HG03571 (cell line): ENCODE measurements around the gene HM13.
"Not testable (repeated sequence)": the region's sequence is repeated elsewhere in the genome, so short reads cannot be mapped to it uniquely, and the experiment has no call there.

Experiments used
- ATAC-seq: cut with Tn5 transposase; IDR thresholded peaks from one replicate; pipeline ENCODE4 v1.9.1; 2021; ENCODE audit not compliant: unreplicated experiment

The HM13 gene

DNA sequence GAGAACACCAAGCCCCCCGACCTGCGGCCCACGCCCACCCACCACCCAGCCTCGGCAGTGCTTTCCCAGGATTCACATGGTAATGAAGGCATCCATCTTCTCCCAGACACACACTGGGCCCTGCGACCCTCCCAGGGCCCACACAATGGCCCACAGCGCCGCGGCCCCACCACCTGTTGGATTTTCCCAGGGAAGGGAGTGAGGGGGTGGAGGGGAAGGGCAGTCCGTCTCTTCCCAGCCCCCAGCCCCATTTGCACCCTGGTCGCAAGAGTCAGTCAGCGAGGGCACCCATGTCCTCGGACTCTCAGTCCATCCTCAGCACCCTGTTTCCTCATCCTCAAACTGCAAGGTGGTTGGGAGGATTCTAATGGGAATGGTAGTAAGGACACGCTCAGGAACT lies 67.1 kb downstream of the HM13 start:
- no peak for ATAC-seq

GRCh38 chr20:31587545-31588389 lies 73.5 kb downstream of the HM13 start:
- ATAC-seq, result no peak

DNA sequence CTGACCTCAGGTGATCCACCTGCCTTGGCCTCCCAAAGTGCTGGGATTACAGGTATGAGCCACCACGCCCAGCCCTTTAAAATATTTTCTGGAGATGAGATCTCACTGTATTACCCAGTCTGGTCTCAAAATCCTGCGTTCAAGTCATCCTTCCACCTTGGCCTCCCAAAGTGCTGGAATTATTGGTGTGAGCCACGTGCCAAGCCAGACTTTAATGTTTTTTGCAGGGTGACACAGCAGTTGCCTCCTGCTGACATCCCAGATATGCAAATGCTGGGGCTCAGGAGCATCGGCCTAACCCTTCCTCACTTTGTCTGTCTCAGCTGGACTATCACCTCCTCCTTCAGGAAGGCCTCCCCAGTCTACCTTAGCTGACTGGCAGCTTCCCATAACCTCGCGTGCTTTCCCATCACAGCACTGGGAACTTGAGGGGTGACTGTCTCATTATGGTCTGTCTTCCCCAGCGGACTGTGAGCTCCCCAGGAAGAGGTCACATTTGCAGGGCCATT lies 76.5 kb downstream of the HM13 start:
- ATAC-seq, result no peak

DNA sequence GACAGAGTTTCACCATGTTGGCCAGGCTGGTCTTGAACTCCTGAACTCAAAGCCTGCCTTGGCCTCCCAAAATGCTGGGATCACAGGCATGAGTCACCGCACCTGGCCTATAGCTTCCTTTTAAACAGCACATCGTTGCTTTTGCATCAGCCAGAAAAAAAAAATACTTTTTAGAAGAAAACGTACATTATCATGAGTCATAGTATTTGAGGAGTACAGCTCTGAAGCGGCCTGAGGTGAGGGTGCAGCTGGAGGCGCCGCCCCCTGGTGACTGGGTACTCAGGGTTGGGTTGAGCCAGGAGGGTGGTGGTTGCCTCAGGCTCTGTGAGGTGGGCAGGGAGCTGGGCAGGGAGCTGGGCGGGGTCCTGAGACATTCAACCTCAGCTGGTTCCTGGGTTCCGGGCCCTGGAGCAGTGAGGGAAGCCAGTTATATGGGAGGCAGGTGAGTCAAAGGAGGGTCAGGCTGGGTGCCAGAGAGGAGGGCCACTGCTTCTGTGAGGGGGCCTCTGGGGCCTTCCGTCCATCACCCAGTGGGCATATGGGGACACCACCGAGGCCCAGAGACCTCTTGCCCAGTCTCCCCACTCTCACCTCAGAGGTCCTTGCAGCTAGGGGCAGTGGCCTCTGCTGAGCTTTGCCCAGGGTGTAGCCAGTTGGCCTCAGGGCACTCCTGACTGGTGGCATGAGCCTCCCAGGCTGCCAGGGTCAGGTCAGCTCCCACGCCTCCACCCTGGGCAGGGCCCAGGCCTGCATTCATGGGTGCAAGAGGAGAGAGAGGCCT lies 79.2 kb downstream of the HM13 start:
- ATAC-seq, result no peak

GRCh38 chr20:31594002-31594557 lies 79.8 kb downstream of the HM13 start:
- ATAC-seq, result no peak

GRCh38 chr20:31594558-31595379 lies 80.5 kb downstream of the HM13 start:
- ATAC-seq, result no peak

- no peak for ATAC-seq
Observed at GRCh38 chr20:31595380-31595653, 81.1 kb downstream of the HM13 start.

- ATAC-seq, result no peak
Observed at GRCh38 chr20:31595654-31596411, 81.6 kb downstream of the HM13 start.

- ATAC-seq, result not testable (repeated sequence)
Observed at GRCh38 chr20:31596412-31596715, 82.1 kb downstream of the HM13 start.

- ATAC-seq, result no peak
Observed at GRCh38 chr20:31596831-31597480, 82.7 kb downstream of the HM13 start.

DNA sequence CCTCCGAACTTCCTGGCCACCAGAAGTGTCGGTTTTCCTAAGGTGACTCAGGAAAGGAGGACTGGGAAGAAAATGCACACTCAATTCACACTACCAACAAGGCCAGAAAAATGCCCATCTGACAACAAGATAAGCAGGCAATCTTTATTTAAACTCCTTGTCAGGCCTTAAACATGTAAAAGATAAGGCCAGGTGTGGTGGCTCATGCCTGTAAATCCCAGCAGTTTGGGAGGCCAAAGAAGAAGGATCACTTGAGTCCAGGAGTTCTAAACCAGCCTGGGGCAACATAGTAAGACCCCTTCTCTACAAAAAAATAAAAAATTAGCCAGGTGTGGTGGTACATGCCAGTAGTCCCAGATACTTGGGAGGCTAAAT lies 83.2 kb downstream of the HM13 start:
- ATAC-seq, result no peak

DNA sequence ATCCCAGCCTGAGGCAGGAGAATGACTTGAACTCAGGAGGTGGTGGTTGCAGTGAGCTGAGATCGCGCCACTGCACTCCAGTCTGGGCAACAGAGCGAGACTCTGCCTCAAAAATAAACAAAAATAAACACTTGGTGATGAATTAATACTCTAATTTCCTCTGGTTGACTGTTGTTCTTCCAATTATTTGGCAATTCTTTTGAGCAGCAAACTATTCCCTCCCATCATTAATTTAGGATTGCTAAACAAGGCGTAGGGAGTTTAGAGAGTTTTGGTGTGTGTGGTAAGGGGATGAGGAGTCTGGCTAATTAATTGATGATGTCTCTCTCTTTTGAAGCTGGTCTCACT lies 88.2 kb downstream of the HM13 start:
- ATAC-seq, result no peak

DNA sequence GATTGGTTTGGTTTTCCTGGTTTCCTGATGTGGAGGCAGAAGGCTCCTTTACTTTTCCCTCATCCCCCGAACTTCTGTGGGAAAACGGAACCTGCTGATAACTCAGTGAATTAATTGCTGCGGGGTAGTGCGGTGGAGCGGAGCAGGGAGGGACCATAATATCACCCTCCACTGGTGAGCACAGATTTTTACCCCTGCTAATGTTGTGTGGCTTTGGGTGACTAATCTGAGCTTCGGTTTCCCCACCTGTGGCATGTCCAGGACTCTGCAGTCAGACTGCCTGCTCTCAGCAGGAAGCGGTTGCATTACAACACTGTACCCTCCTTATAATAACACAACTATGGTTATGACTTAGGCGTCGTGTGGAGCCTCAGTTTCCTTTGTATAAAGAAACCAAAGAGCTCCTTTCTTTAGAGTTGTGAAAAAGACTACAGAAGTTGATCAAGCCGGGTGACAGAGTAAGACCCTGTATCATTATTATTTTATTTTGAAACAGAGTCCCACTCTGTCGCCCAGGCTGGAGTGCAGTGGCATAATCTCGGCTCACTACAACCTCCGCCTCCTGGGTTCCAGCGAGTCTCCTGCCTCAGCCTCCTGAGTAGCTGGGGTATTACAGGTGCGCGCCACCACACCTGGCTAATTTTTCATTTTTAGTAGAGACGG lies 88.7 kb downstream of the HM13 start:
- ATAC-seq, result peak; percentile 68

DNA sequence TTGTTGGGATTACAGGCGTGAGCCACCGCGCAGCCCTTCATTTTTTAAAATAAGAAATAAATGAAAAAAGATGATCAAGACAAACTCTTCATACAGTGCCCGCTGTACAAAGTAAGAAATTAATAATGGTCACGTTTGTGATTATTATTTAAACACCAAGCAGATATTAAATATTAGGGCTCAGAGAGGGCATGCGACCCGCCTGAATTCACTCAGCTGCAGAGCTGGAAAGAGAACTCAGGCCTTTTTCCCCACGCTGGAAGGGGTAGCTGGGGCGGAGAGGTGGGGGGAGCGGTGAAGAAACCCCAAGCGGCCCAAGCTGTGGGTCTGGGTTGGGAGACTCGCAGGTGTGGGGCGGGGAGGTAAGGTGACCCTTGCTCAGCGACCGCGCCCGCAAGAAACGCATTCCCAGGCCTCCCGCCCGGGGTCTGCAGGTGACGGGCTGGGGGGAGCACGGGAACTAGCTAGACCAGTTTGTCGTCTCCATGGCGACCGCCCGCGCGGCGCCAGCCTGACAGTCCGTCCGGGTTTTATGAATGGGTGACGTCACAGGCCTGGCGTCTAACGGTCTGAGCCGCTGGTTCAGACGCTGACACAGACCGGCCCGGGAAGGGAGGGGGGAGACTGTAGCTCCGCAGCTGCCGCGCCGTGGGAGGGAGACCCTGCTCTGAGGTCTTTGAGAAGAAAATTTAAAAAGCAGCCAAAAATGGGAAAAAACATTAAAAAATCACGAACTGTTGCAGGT lies 89.8 kb downstream of the HM13 start:
- ATAC-seq, result no peak

- ATAC-seq, result no peak
Observed at GRCh38 chr20:31604567-31605030, 90.4 kb downstream of the HM13 start.

- ATAC-seq, result peak; percentile 79
Observed at GRCh38 chr20:31605031-31605901, 91.0 kb downstream of the HM13 start, which contains the start of gene ID1. TSS of gene ID1 (plus strand) at chr20:31605289. CDS start at chr20:31605388, 99 bp downstream.

GRCh38 chr20:31605902-31606803 lies 91.9 kb downstream of the HM13 start:
- ATAC-seq, result no peak
